Upper lobe of right lung (tissue), 1 donor: ENCODE results near the gene EYS. TPM values are rescaled to one million over a fixed set of nuclear protein-coding genes. Genes with fewer than 3 reads are reported as not detected.

Experiments
- ATAC-seq: fragments of 200-7000 bp; cut with Tn5 transposase; one replicate; pipeline ENCODE4 v1.9.1; 2020; ENCODE audit warnings: mild to moderate bottlenecking, moderate library complexity
- DNase-seq: peaks from one replicate; pipeline ENCODE4 v3.0.0-alpha.2; 2020
- H3K27ac ChIP-seq: fragments of 200-600 bp; one replicate; pipeline ENCODE4 v1.8.0; 2022
- H3K27me3 ChIP-seq: fragments of 200-600 bp; one replicate; pipeline ENCODE4 v1.8.0; 2022; ENCODE audit warnings: mild to moderate bottlenecking
- H3K36me3 ChIP-seq: fragments of 200-600 bp; one replicate; pipeline ENCODE4 v1.8.0; 2022
- H3K4me1 ChIP-seq: fragments of 200-600 bp; one replicate; pipeline ENCODE4 v1.8.0; 2022
- H3K4me3 ChIP-seq: fragments of 200-600 bp; one replicate; pipeline ENCODE4 v1.8.0; 2022; ENCODE audit warnings: mild to moderate bottlenecking
- H3K9me3 ChIP-seq: fragments of 200-600 bp; one replicate; pipeline ENCODE4 v1.8.0; 2022
- intact Hi-C: fragments of 100-400 bp; cut with DNase I; formaldehyde crosslinking; loops from one replicate; pipeline ENCODE4 v1.11.0; 2022
- total RNA-seq: library from RNA; stranded (reverse); fragmentation: NEBNext Ultra II Directional; extraction: Animal tissue kit (Norgen Biotek cat#: 25700); gene quantifications from one replicate; pipeline ENCODE4 v1.2.1, GENCODE V29; 2021
- TF ChIP-seq, protein P1 (sequence below): fragments of 200-600 bp; IDR thresholded peaks from one replicate; pipeline ENCODE4 v1.8.0; 2022; ENCODE audit warnings: antibody characterized with exemption
- donor health status: DM: no; HTN: yes; CAD: no; lungs with severe emphysema.

Gene EYS
- total RNA-seq, 1 donor from 2014 or later, result not detected

DNA sequence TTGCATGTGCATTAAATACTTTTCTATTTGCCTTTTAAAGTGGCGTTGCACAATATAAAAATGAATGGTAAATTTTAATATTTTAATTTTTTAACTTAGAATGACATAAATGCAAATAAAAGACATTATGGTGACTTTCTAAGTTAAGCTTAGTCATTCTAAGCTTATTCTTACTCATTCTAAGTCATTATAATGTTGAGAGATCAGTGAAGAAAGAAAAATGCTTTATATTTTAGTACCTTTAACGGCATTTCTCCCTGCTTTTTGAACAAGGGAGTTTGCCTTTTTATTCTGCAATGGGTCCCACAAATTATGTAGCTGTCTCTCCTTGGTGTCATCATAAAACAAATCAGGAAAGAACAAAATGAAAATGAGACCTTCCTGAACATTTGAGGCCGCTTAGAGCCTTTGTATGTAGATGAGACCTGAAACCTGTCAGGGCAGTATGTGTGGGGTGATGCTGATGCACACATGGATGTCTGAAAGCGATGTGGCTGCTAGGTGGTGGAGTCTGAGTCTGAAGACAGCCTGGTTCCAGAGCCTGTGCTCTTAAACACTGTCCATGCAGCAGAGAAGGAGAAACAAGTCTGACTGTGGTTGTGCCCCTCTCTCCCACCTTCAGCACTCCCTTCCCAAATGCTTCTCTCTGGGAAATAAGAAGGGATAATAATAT lies 1913.4 kb downstream of the EYS start:
- TF ChIP-seq, protein P1, sequence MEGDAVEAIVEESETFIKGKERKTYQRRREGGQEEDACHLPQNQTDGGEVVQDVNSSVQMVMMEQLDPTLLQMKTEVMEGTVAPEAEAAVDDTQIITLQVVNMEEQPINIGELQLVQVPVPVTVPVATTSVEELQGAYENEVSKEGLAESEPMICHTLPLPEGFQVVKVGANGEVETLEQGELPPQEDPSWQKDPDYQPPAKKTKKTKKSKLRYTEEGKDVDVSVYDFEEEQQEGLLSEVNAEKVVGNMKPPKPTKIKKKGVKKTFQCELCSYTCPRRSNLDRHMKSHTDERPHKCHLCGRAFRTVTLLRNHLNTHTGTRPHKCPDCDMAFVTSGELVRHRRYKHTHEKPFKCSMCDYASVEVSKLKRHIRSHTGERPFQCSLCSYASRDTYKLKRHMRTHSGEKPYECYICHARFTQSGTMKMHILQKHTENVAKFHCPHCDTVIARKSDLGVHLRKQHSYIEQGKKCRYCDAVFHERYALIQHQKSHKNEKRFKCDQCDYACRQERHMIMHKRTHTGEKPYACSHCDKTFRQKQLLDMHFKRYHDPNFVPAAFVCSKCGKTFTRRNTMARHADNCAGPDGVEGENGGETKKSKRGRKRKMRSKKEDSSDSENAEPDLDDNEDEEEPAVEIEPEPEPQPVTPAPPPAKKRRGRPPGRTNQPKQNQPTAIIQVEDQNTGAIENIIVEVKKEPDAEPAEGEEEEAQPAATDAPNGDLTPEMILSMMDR, result no peak
- Histone ChIP-seq H3K4me1 (no peaks in the 10 kb centered on the region), H3K9me3 (no peaks in the 10 kb centered on the region), H3K27me3 (no peaks in the 10 kb centered on the region), H3K27ac (no peak overlapping the region), H3K36me3 (no peaks in the 10 kb centered on the region), H3K4me3 (no peak overlapping the region)
- intact Hi-C loops, result no loop called here
- ATAC-seq (no peak), DNase-seq (no peak)

DNA sequence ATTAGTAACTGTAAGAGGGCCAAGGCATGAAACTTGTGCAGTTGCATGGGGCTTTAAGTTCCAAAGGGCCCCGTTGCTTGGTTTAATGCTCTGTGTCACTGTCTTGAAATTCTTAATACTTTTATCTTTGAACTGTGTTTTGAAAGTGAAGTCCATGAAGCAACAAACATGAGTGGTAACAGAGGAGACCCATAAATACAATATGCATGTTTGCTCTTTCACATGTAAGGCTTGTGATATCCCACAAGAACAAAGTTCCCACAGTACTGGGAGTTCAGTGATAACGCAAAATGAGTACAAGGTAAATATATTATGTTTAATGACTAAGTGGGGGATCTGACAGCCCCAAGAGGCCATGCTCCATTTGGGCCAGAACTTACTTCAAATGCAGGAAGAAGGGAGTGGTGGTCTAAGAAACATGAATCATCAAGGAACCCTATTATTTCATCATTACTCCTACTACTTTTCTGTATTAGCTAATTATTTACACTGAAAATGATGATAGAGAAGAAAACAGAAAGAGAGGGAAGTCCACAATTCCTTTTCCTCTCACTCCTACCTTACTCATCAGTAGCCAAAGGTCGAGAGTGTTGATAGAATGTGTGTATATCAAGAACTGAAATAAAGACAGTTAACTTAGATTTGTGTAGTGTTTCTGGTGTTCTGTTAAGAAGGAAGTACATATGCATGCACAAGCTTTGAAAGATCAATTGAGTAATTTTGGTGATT lies 1914.1 kb downstream of the EYS start:
- no peak overlapping the region for H3K4me3 ChIP-seq
- intact Hi-C loops, result no loop called here
- ATAC-seq (no peak), DNase-seq (no peak)
- no peaks in the 10 kb centered on the region for H3K9me3 ChIP-seq
- TF ChIP-seq, protein P1, result no peak
- H3K27ac ChIP-seq, result no peak overlapping the region
- H3K36me3 ChIP-seq, result no peaks in the 10 kb centered on the region
- no peaks in the 10 kb centered on the region for H3K4me1 ChIP-seq
- H3K27me3 ChIP-seq, result no peaks in the 10 kb centered on the region

DNA sequence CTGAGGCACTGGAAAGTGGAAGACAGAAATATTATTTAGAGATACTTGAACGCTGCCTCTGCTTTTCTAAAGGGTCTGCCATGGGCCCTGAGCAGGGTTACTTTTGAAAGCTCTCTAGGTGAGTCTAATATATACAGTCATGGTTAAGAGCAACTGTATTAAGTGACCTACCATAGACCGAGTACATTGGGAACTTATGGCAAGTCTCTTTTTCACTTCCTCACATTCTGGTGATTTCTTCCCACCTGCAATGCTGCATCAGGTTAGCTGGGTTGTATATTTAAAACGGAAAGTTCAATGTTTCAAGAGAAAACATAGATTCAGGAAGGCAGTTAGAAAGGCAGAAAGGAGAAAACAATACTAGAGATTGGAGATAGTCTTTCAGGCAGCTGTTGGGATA lies 1916.7 kb downstream of the EYS start:
- TF ChIP-seq, protein P1, result no peak
- ATAC-seq (no peak), DNase-seq (no peak)
- no peak overlapping the region for H3K4me3 ChIP-seq
- H3K27ac ChIP-seq, result no peak overlapping the region
- intact Hi-C loops, result no loop called here
- H3K9me3 ChIP-seq, result no peaks in the 10 kb centered on the region
- H3K36me3 ChIP-seq, result no peaks in the 10 kb centered on the region
- no peaks in the 10 kb centered on the region for H3K27me3 ChIP-seq
- no peaks in the 10 kb centered on the region for H3K4me1 ChIP-seq

DNA sequence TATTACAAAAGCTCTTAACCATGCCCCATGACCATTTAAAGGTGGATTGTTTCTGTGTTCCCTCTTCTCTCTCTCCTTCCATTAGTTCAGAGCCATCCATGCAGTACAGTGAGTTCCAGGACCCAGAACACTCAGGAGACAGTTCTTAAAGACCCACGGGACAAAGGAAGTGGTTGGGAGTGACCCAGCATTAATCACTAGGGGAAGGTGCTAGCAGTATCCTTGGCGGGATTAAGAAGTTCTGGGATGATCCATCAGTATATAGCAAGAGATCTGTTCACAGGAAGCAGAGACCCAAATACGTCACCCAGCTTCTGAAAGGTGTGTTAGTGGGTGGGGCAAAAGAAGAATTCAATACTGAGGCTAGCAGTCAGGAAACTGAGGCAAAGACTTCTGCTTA lies 1917.3 kb downstream of the EYS start:
- intact Hi-C loops, result no loop called here
- TF ChIP-seq, protein P1, result no peak
- Histone ChIP-seq H3K27ac (no peak overlapping the region), H3K9me3 (no peaks in the 10 kb centered on the region), H3K4me1 (no peaks in the 10 kb centered on the region), H3K36me3 (no peaks in the 10 kb centered on the region), H3K4me3 (no peak overlapping the region), H3K27me3 (no peaks in the 10 kb centered on the region)
- DNase-seq (no peak), ATAC-seq (no peak)

DNA sequence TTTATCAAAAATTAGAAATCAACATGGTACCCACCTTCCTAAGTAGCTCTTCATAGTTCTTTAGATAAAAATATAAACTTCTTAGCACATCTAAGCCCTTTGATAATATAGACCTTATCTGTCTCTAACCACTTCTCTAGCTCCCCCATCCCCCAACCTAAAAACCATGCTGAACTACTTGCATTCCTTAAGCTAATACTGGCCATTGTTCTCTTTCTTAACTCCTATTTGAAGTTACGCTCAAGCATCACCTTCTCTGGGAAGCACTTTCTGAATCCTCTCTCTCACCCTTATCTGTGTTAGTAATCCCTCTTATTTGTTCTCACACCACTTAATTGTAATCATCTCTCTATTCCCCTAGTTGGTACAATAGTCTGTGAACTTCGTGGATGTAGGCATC lies 1918.5 kb downstream of the EYS start:
- TF ChIP-seq, protein P1, result no peak
- Histone ChIP-seq H3K27me3 (no peaks in the 10 kb centered on the region), H3K4me3 (no peak overlapping the region), H3K27ac (no peak overlapping the region), H3K9me3 (no peaks in the 10 kb centered on the region), H3K4me1 (no peaks in the 10 kb centered on the region), H3K36me3 (no peaks in the 10 kb centered on the region)
- DNase-seq (no peak), ATAC-seq (no peak)
- intact Hi-C loops, result no loop called here
